ENCODE measurements around the gene S100A14. TPM values are rescaled to one million over a fixed set of nuclear protein-coding genes. Genes with fewer than 3 reads are reported as not detected.

Gene S100A14
- total RNA-seq, 2 experiments from 2014 or later, result not detected

GRCh38 chr1:153629971-153630370, 13.8 kb upstream of the S100A14 start:
- no TSS peak for BruUV-seq (replicated peaks)
- no peaks in the 10 kb centered on the region for H4K20me1 ChIP-seq (ENCODE audit: insufficient read depth, low read length)
- H3K36me3 ChIP-seq (ENCODE audit: insufficient read depth, low read length), result no peaks in the 10 kb centered on the region
- H3K4me2 ChIP-seq (ENCODE audit: low read length), result no peak overlapping the region
- H3K9me3 ChIP-seq (ENCODE audit: low read length), result no peaks in the 10 kb centered on the region
- intact Hi-C loops (cut with micrococcal nuclease; ENCODE audit: unreplicated experiment), result no loop called here
- no peak overlapping the region for H3K27ac ChIP-seq (ENCODE audit: low read depth, low read length, poor library complexity, severe bottlenecking)
- TF ChIP-seq, protein P1, sequence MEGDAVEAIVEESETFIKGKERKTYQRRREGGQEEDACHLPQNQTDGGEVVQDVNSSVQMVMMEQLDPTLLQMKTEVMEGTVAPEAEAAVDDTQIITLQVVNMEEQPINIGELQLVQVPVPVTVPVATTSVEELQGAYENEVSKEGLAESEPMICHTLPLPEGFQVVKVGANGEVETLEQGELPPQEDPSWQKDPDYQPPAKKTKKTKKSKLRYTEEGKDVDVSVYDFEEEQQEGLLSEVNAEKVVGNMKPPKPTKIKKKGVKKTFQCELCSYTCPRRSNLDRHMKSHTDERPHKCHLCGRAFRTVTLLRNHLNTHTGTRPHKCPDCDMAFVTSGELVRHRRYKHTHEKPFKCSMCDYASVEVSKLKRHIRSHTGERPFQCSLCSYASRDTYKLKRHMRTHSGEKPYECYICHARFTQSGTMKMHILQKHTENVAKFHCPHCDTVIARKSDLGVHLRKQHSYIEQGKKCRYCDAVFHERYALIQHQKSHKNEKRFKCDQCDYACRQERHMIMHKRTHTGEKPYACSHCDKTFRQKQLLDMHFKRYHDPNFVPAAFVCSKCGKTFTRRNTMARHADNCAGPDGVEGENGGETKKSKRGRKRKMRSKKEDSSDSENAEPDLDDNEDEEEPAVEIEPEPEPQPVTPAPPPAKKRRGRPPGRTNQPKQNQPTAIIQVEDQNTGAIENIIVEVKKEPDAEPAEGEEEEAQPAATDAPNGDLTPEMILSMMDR (conservative IDR thresholded peaks at IDR 0.05; ENCODE audit: low read length), result no peak
- POLR2A ChIA-PET, result no interaction called here
- H3K79me2 ChIP-seq (ENCODE audit: insufficient read depth, low read depth, low read length), result peaks cover 7% of the 10 kb centered on the region
- CTCF ChIA-PET (ENCODE audit: unreplicated experiment), result no interaction called here
- no peak overlapping the region for H2AFZ ChIP-seq (ENCODE audit: low read length)
- peaks cover 16% of the 10 kb centered on the region for H3K4me1 ChIP-seq (ENCODE audit: insufficient read depth, low read length, poor library complexity, severe bottlenecking)
- H3K9me2 ChIP-seq (ENCODE audit: insufficient read depth, low read length), result no peaks in the 10 kb centered on the region
- no peak overlapping the region for H3K4me3 ChIP-seq (ENCODE audit: low read depth, low read length, poor library complexity, severe bottlenecking)
- no peak for DNase-seq (ENCODE audit: low spot score)

DNA sequence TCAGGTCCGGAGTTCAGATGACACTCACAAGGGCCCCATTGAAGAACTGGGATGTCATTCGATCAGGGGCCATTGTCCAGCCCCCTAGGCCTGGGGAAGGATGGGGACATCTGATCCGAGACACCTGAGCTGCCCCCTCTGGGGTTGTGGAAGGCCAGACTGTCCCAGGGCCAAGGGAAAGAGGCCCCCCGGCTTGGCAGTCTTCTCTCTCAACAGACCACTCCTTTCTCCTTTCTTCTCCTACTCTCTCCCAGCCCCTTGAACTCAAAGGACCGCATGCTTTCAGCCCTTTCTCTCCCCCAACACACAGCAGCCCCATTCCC, 13.2 kb upstream of the S100A14 start:
- Histone ChIP-seq H2AFZ (ENCODE audit: low read length) (no peak overlapping the region), H3K79me2 (ENCODE audit: insufficient read depth, low read depth, low read length) (peaks cover under 1% of the 10 kb centered on the region; the same call in 1 of the 2 replicates), H3K4me3 (ENCODE audit: low read depth, low read length, poor library complexity, severe bottlenecking) (no peak overlapping the region), H3K9me2 (ENCODE audit: insufficient read depth, low read length) (no peaks in the 10 kb centered on the region), H3K36me3 (ENCODE audit: insufficient read depth, low read length) (no peaks in the 10 kb centered on the region), H3K27ac (ENCODE audit: low read depth, low read length, poor library complexity, severe bottlenecking) (no peak overlapping the region), H4K20me1 (ENCODE audit: insufficient read depth, low read length) (no peaks in the 10 kb centered on the region), H3K4me1 (ENCODE audit: insufficient read depth, low read length, poor library complexity, severe bottlenecking) (peaks cover 16% of the 10 kb centered on the region), H3K9me3 (ENCODE audit: low read length) (no peaks in the 10 kb centered on the region), H3K4me2 (ENCODE audit: low read length) (no peak overlapping the region)
- intact Hi-C loops (cut with micrococcal nuclease; ENCODE audit: unreplicated experiment), result no loop called here
- BruUV-seq (replicated peaks), result no TSS peak
- no peak for DNase-seq (ENCODE audit: low spot score)
- TF ChIP-seq, protein P1 (conservative IDR thresholded peaks at IDR 0.05; ENCODE audit: low read length), result no peak
- no peak for TF ChIP-seq EZH2phosphoT487 (IDR thresholded peaks at IDR 0.05; ENCODE audit: borderline replicate concordance, low read depth, low read length)
- CTCF ChIA-PET (ENCODE audit: unreplicated experiment), result interaction anchor here (0.6 to 1.9 kb wide), 2 partner anchors 57 to 276 kb away, joined by 3 to 6 read pairs; no protein-coding TSS in a partner anchor
- POLR2A ChIA-PET, result no interaction called here

DNA sequence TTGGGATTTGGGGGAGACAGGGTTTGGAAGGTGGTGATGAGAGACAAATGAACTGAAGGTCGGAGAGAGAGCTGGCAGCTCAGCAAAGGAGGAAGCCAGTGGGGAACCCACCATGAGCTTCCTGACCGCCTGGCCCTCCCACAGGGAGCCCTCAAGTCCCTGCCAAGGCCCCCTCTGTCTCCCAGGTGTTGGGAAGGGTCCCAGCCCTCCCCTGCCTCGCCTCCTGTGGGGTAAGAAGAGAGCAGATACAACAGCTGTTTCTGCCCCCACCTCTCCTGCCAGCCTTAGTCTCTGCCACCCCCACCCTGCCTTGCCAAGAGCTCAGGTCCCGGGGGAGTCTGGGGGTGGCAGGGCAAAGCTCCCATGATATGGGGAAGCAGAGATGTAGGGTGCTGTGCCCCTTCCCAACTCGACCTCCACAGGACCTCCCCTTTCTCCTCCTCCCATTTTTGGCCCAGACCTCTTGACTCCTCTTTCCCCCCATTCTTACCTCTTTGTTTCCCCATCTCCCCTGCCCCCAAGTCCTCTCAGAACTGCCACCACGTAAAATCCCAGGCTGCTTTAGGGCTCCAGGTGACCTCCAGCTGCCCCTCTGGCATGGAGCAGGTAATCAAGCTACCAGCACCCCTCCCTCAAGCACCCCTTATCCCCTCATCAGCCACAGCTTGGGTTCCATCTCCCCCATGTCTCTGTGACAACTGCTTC, 12.7 kb upstream of the S100A14 start:
- no peaks in the 10 kb centered on the region for H4K20me1 ChIP-seq (ENCODE audit: insufficient read depth, low read length)
- no peaks in the 10 kb centered on the region for H3K79me2 ChIP-seq (ENCODE audit: insufficient read depth, low read depth, low read length)
- H3K4me1 ChIP-seq (ENCODE audit: insufficient read depth, low read length, poor library complexity, severe bottlenecking), result peaks cover 16% of the 10 kb centered on the region
- BruUV-seq (replicated peaks), result no TSS peak
- no peaks in the 10 kb centered on the region for H3K9me2 ChIP-seq (ENCODE audit: insufficient read depth, low read length)
- no peak overlapping the region for H3K27ac ChIP-seq (ENCODE audit: low read depth, low read length, poor library complexity, severe bottlenecking)
- CTCF ChIA-PET (ENCODE audit: unreplicated experiment), result interaction anchor here (0.6 to 1.9 kb wide), 2 partner anchors 56 to 276 kb away, joined by 3 to 6 read pairs; no protein-coding TSS in a partner anchor
- H3K36me3 ChIP-seq (ENCODE audit: insufficient read depth, low read length), result no peaks in the 10 kb centered on the region
- no peak for DNase-seq (ENCODE audit: low spot score)
- no peaks in the 10 kb centered on the region for H3K9me3 ChIP-seq (ENCODE audit: low read length)
- TF ChIP-seq EZH2phosphoT487 (IDR thresholded peaks at IDR 0.05; ENCODE audit: borderline replicate concordance, low read depth, low read length), result no peak
- TF ChIP-seq, protein P1 (conservative IDR thresholded peaks at IDR 0.05; ENCODE audit: low read length), result no peak
- POLR2A ChIA-PET, result no interaction called here
- no peak overlapping the region for H3K4me2 ChIP-seq (ENCODE audit: low read length)
- H3K4me3 ChIP-seq (ENCODE audit: low read depth, low read length, poor library complexity, severe bottlenecking), result no peak overlapping the region
- H2AFZ ChIP-seq (ENCODE audit: low read length), result no peak overlapping the region
- intact Hi-C loops (cut with micrococcal nuclease; ENCODE audit: unreplicated experiment), result no loop called here

Measured in OCI-LY7 (cell line).